CD4-positive, alpha-beta T cell treated with Interleukin-15 for 4 hours (primary cell): Measurements from ENCODE around the gene ENC1.

Source experiments
- DNase-seq: peaks from one replicate; pipeline ENCODE4 v3.0.0-alpha.2; 2020; ENCODE audit warnings: low spot score

ENC1 gene

DNA sequence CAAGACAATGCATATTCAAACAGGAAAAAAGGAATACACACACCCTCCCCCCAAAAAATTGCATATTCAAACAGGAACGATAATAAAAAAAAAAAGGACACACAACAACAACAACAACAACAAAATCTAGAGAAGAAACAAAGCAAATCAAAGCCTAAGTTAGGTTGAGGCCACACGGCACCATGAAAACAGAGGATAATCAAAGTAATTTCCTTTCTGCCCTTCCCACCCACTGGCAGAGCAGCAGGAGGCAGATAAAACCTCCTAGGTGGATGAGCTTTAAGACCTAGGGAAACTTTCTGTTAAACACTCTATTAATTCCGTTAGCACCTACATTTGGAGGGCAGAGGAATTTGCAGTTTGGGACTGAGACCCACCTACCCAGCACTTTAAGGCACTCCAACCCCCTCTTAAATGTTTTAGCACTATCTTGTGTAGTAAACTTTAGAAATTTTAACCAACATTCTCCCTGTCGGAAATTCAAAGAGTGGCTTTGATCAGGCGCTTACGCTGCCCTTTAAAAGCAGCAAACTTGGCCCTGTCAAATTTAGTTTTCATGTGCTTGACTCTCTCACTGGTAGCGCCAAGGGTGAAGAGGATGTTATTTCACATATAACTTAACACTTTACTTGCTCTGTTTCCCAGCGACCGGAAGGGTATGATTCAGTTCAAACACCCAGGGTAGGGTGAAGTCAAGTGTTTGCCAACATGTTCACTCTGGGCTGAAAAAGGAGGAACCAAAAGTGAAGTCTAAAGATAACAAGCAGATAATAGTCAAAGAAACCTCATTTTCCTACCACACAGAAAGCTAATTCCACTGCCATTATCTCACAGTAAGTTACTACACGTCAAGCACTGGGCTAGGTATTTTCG is 9.2 kb downstream of the ENC1 start:
- peak; percentile 41 for DNase-seq

- DNase-seq = peak; percentile 20
Observed at GRCh38 chr5:74630453-74631066, 10.0 kb downstream of the ENC1 start.

DNA sequence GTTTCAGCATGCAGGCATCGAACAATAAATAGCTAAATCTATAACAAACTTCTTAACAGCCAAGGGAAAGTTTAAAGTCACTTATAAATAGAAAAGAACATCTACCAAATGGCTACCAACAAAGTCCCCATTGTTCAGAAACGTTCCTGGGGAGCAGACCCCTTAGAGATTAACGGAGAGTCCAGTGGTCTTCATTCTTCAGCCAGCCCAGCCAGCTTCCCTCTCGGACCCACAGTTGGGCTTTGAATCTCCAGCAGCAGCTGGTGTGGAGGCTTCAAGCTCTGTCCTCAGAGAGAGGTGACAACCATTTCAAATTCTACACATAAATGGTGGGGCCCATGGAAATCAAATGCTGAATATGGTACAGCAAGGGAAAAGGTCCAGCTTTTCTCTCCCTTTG is 11.2 kb downstream of the ENC1 start:
- DNase-seq = no peak

DNA sequence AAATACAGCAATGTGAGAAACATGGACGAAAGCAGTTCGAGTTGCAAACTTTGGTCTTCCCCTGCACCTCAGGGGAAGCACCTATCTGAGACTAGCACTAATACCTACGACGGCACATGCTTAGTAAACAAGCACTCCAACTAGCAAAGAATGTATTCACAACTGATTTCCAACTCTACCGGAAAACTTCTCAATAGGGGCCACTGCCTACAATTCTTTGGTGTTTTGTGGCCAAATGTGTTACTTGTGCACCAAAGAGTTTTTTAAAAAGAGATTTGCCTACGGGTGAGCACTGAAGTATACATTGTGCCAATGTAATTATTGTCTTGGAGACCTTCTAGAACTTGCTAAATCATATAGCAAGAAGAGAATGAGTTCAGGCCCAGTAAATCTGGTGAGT is 12.2 kb downstream of the ENC1 start:
- DNase-seq = no peak

- DNase-seq = no peak
Observed at GRCh38 chr5:74627646-74628279, 12.8 kb downstream of the ENC1 start.

- DNase-seq = no peak
Observed at GRCh38 chr5:74626386-74627222, 13.9 kb downstream of the ENC1 start.

DNA sequence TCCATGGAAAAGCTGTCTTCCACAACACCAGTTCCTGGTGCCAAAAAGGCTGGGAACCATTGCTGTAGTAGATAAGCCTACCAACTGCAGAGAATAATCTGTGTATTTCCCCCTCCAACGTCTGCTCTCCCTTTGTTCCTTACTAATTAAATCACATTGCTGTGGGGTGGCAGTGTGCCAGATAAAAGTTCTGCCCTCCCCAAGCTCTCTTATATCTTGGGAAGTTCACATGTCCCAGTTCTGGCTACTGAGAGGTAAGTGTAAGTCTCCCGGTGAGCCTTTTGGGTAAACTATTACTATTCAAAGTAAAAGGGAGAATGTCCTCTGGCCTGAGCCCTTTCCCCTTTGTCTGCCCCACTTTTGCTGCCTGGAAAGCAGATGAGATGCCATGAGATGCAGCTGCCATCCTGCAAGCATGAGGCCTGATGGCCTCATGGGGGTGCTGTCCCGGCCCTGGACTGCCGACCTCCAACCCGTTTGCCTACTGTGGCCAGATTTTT is 14.7 kb downstream of the ENC1 start:
- no peak for DNase-seq

DNA sequence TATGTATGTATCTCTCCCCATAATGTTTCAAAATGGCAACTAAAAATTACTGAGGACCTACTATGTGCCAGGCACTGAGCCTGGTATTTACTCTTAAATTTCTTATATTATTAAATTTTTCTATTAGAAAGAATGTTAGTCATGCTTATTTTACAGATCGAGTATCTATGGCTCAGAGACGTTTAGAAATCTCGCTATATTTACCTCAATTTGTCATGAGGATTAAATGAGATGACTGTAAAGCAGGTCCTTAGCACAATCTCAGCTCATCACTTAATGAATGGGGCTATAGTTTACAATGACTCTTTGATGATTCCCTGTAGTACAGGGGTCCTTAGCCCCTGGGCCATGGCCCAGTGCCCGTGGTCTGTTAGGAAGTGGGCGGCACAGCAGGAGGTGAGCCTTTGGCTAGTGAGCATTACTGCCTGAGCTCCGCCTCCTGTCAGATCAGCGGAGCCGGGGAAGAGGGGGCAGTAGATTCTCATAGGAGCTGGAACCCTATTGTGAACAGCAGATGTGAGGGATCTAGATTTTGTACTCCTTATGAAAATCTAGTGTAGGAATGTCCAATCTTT is 15.5 kb downstream of the ENC1 start:
- DNase-seq = no peak

GRCh38 chr5:74624501-74624900 is 16.0 kb downstream of the ENC1 start:
- DNase-seq = no peak

DNA sequence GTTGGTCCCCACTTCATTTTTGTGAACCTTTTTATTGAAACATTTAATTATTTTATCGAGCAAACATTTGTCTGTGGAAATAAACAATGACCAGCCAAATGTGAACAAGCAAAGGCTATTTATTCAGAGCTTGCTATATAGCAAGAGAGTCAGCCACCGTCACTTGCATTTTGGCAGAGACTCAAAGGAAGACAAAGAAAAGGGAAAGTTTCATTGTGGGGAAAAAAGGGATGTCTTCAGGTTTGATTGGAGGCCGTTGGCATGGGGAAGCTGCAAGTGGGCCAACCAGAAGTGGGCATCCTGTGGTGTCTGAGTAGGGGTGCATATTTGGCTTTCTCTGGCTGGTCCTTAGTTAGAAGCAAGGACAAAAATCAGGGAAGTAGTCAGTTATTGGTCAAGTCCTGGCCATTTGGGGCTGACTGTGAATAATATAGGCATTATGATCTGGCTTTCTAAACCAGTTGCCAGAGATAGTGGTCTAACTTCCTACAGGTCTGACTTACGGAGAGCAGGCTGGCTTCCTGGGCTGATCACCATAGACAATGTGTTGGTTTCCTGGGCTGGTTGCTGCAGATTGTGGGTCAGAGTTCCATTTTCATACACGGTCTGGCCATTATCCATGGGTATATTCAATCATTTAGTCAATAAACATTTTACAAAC is 16.6 kb downstream of the ENC1 start:
- no peak for DNase-seq

DNA sequence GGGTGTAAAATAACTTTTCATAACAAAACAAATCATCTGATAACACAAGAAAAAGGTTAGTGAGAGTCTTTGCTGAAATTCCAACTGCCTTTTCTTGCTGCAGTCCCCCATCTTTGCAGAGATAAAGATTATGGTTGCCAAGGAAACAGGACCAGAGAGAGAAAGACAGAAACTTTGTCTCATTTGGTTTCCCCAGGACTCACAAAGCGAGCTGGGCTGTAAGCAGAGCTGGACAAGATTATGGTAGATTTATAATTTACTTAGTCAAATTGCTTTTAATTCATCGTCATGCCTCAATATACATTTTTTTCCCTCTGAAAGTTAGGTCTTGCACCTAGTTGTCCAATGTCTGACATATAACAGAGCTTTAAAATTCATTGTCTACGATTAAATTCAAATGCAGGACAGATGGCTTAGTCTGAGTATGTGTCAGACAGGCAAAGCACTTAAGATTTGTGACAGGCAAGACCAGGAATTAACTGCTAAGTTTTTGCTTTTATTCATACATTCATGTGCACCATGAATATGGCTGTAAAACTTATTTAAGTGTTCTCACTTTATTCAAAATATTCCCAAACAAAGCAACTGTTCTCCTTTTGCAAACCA is 17.4 kb downstream of the ENC1 start:
- DNase-seq = no peak

GRCh38 chr5:74622122-74622521 is 18.4 kb downstream of the ENC1 start:
- no peak for DNase-seq

- no peak for DNase-seq
Observed at GRCh38 chr5:74621492-74621891, 19.0 kb downstream of the ENC1 start.

- no peak for DNase-seq
Observed at GRCh38 chr5:74619308-74619707, 21.2 kb downstream of the ENC1 start.

DNA sequence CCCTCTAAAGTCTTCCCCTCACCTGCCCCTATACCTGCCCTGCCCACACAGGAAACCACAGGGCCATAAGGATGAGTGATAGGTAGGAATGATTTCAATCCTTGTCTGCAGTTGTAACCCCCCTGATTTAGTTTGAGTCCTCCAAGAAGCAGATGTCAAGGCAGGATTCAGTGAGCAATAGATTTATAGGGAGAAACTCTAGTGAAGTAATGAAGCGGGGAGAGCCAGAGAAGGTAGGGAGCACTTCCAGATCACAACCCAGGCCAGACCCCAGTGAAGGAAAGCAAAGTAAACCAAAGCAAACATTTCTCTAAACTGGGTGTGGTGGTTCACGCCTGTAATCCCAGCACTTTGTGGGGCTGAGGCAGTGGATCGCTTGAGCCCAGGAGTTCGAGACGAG is 22.4 kb downstream of the ENC1 start:
- no peak for DNase-seq

GRCh38 chr5:74617202-74617601 is 23.3 kb downstream of the ENC1 start:
- DNase-seq = no peak

GRCh38 chr5:74616236-74617146 is 24.0 kb downstream of the ENC1 start:
- no peak for DNase-seq

DNA sequence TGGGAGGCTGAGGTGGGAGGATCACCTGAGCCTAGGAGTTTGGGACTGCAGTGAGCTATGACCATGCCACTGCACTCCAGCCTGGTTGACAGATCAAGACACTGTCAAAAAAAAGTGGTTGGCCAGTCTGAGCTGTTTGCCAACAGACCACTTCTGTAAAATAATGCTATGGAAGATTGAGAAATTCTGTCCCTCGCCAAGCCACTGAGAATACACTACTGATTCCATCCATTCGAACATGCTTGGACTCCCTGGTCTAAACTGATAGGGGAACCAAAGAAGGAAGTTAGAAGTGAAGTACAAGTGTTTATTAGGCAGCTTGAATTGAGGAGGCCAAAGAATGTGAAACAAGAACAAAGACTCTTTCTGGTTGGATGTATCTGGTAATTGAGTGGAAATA is 27.2 kb downstream of the ENC1 start:
- DNase-seq = no peak

- DNase-seq = no peak
Observed at GRCh38 chr5:74612045-74612444, 28.5 kb downstream of the ENC1 start.
